ENCODE measurements around the gene FES. TPM values are rescaled to one million over a fixed set of nuclear protein-coding genes. Genes with fewer than 3 reads are reported as not detected.
"Not testable (repeated sequence)": the region's sequence is repeated elsewhere in the genome, so short reads cannot be mapped to it uniquely, and the experiment has no call there.

The FES gene
- total RNA-seq, 2 experiments from 2014 or later = 2.1 to 2.5 TPM

DNA sequence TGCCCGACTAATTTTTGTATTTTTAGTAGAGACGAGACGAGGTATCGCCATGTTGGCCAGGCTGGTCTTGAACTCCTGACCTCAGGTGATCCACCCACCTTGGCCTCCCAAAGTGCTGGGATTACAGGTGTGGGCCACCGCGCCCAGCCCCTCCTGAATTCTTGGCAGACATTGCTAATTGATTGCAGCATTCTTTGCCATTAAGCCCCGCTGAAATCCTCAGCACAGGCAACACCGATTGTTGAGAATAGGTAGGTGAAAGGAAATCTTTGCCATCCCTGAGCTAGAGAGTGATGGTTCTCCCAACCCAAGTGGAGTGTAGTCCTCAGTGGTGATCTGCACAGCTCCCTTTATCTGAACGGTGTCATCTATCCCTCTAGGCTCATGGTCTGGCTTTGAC is 20.4 kb downstream of the FES start:
- Mint-ChIP-seq H3K36me3 (peaks cover 29% of the 10 kb centered on the region), H3K9me3 (no peaks in the 10 kb centered on the region), H3K27me3 (no peaks in the 10 kb centered on the region), H3K27ac (no peak overlapping the region), H3K4me1 (peaks cover 19% of the 10 kb centered on the region), H3K4me3 (peak overlapping the region; percentile 18)
- DNase-seq = no peak

DNA sequence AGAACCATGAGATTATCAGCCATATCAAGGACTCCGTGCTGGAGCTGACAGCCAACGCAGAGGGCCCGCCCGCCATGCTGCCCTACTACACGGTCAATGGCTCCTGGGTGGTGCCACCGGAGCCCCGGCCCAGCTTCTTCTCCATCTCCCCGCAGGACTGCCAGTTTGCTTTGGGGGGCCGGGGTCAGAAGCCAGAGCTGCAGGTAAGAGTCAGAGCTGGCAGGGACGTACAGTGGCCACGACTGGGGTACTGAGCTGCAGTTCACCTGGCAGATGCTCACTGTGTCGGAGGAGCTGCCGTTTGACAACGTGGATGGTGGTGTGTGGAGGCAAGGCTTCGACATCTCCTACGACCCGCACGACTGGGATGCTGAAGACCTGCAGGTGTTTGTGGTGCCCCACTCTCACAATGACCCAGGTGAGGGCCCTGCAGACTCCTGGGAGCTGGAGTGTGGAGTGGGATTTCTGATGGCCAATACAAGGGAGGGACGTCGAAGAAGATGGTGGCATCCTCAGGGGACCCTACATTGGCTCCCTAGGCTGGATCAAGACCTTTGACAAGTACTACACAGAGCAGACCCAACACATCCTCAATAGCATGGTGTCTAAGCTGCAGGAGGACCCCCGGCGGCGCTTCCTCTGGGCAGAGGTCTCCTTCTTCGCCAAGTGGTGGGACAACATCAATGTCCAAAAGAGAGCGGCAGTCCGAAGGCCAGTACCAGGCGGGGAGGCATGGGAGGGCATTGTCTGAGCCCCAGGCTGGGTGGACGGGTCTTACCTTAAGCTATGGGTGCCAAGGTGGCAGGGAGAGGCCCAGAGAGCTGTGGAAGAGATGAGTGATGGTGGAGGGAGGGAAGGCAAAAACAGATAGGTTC is 21.2 kb downstream of the FES start:
- peaks cover 29% of the 10 kb centered on the region for H3K36me3 Mint-ChIP-seq

DNA sequence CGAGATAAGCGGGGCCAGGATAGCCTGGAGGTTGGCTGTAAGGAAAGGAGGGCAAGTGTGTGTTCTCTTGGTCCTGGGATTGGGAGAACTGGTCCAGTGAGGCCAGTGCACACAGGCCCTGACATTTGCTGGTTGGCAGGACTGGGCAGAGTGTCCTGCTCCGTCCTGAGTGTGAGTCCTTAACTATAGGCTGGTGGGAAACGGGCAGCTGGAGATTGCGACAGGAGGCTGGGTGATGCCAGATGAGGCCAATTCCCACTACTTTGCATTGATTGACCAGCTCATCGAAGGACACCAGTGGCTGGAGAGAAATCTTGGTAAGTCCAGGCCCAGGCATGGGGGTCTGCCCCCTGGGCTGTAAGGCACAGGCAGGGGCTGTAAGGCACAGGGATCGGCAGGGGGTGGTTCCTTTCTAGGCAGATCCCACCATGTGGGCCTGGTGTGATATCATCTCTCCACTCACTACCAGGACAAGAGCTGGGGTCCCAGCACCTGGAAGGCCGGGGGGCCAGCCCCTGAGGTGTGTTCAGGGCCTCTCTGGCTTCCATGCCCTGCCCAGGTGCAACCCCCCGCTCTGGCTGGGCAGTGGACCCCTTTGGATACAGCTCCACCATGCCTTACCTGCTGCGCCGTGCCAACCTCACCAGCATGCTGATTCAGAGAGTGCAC is 22.0 kb downstream of the FES start:
- Mint-ChIP-seq H3K27ac (no peak overlapping the region), H3K4me3 (no peak overlapping the region)

More for the DNA sequence above, 21.2 kb downstream of the FES start:
- Mint-ChIP-seq H3K27me3 (no peaks in the 10 kb centered on the region), H3K4me1 (peaks cover 17% of the 10 kb centered on the region), H3K27ac (no peak overlapping the region), H3K9me3 (no peaks in the 10 kb centered on the region), H3K4me3 (no peak overlapping the region)
- DNase-seq = no peak

DNA sequence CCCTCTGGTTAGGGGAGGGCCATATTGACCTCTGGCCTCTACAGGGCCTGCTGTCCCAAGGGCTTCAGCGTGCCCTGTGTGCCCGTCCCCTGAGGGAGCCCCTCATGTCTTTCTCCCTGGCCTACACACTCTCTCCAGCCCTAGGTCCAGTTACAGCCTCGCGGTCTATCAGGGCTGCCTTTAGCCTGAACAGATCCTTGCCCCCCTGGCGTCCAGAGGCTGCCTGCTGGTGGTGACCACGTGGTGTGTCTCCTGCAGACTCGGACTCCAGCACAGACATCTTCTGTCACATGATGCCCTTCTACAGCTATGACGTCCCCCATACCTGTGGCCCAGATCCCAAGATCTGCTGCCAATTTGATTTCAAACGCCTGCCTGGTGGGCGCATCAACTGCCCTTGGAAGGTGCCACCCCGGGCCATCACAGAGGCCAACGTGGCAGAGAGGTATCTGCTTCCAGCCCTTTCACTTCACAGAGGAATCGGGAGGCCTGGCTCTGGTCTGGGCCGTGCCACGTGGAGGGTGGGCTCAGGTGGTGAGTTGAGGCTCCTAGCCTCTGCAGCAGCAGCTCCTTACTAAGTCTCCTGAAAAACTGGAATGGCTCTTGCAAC is 22.9 kb downstream of the FES start:
- no peak for DNase-seq
- no peaks in the 10 kb centered on the region for H3K9me3 Mint-ChIP-seq
- H3K36me3 Mint-ChIP-seq = peaks cover 29% of the 10 kb centered on the region
- no peak overlapping the region for H3K4me3 Mint-ChIP-seq
- peaks cover 6% of the 10 kb centered on the region for H3K4me1 Mint-ChIP-seq
- H3K27me3 Mint-ChIP-seq = no peaks in the 10 kb centered on the region
- H3K27ac Mint-ChIP-seq = no peak overlapping the region

More for the DNA sequence above, 22.0 kb downstream of the FES start:
- Mint-ChIP-seq H3K27me3 (no peaks in the 10 kb centered on the region), H3K9me3 (no peaks in the 10 kb centered on the region), H3K36me3 (peaks cover 29% of the 10 kb centered on the region), H3K4me1 (peaks cover 15% of the 10 kb centered on the region)
- DNase-seq = no peak

DNA sequence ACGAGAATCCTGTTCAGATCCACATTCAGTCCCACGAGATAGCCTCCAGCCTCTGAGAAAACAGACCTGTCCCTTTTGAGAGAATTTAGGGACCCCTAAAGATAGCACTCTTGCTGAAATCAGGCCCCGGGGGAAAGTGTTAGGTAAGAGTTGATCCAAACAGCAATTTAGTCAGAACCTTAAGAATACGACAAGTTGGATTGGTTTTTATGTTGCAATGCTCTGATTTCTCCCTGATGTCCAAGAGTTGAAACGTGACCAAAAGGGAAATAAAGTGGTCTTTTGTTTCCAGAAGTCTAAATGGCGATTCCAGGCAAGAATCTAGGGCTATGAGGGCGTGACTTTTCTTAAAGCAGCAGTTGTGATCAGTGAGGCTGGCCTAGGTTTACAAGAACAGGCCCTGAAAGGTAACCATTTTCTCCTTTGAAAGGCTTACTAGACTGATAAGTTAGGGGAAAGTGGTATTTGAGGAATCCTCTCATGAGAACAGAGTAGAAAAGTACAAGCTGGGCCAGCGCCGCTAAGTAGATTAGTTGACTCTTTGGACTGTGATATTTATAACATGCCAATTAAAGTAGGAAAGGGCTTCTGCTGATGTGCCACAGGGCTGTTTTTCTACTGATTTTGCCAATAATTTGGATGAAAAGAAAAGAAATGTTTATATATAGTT is 23.7 kb downstream of the FES start:
- no peak for DNase-seq
- Mint-ChIP-seq H3K4me3 (no peak overlapping the region), H3K4me1 (peaks cover 6% of the 10 kb centered on the region), H3K36me3 (peaks cover 29% of the 10 kb centered on the region), H3K27me3 (no peaks in the 10 kb centered on the region), H3K27ac (no peak overlapping the region), H3K9me3 (no peaks in the 10 kb centered on the region)

- not testable (repeated sequence) for H3K27me3 Mint-ChIP-seq, H3K27ac Mint-ChIP-seq, DNase-seq, H3K4me1 Mint-ChIP-seq, H3K9me3 Mint-ChIP-seq, H3K4me3 Mint-ChIP-seq
- peaks cover 29% of the 10 kb centered on the region for H3K36me3 Mint-ChIP-seq
These were observed 25.1 kb downstream of the FES start for GRCh38 chr15:90909449-90909848.

GRCh38 chr15:90909976-90910375 is 25.7 kb downstream of the FES start:
- Mint-ChIP-seq H3K4me1 (no peaks in the 10 kb centered on the region), H3K4me3 (no peak overlapping the region), H3K36me3 (peaks cover 27% of the 10 kb centered on the region), H3K27me3 (no peaks in the 10 kb centered on the region), H3K9me3 (no peaks in the 10 kb centered on the region), H3K27ac (no peak overlapping the region)
- no peak for DNase-seq

GRCh38 chr15:90910441-90911301 is 26.4 kb downstream of the FES start:
- no peaks in the 10 kb centered on the region for H3K9me3 Mint-ChIP-seq
- DNase-seq = no peak
- H3K27ac Mint-ChIP-seq = no peak overlapping the region
- H3K4me1 Mint-ChIP-seq = no peaks in the 10 kb centered on the region
- no peaks in the 10 kb centered on the region for H3K27me3 Mint-ChIP-seq
- H3K4me3 Mint-ChIP-seq = no peak overlapping the region
- peaks cover 20% of the 10 kb centered on the region for H3K36me3 Mint-ChIP-seq

GRCh38 chr15:90911302-90911623 is 27.0 kb downstream of the FES start:
- peaks cover 17% of the 10 kb centered on the region for H3K36me3 Mint-ChIP-seq
- no peak overlapping the region for H3K27ac Mint-ChIP-seq
- DNase-seq = no peak
- H3K9me3 Mint-ChIP-seq = no peaks in the 10 kb centered on the region
- H3K27me3 Mint-ChIP-seq = no peaks in the 10 kb centered on the region
- no peaks in the 10 kb centered on the region for H3K4me1 Mint-ChIP-seq
- no peak overlapping the region for H3K4me3 Mint-ChIP-seq

DNA sequence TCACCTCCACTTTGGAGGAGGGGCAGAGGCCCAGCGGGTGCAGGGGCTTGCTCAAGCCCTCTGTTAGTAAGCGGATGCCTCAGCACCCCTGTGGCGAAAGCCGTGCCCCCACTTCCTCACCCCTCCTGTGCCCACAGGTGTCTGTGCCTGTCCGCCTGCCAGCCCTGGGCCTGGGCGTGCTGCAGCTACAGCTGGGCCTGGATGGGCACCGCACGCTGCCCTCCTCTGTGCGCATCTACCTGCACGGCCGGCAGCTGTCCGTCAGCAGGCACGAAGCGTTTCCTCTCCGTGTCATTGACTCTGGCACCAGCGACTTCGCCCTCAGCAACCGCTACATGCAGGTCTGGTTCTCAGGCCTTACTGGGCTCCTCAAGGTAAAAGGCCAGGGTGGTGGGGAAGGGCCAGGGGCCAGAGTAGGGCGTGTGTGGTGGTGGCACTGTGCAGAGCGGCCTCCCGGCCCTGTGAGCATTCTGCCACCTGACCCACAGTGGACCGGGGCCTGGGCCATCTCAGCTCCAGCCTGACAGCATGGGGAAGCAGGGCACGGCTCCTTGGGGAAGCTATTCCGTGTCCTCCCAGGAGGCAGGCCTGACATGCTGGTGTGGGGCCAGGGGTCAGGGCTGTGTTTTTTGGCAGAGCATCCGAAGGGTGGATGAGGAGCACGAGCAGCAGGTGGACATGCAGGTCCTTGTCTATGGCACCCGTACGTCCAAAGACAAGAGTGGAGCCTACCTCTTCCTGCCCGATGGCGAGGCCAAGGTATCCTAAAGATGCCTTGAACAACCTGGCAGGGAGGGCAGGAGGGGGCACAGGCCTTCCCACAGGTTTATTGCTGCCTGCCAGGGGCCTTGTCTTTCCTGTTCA is 27.8 kb downstream of the FES start:
- no peaks in the 10 kb centered on the region for H3K4me1 Mint-ChIP-seq
- no peak for DNase-seq
- no peaks in the 10 kb centered on the region for H3K9me3 Mint-ChIP-seq
- H3K4me3 Mint-ChIP-seq = no peak overlapping the region
- peaks cover 11% of the 10 kb centered on the region for H3K36me3 Mint-ChIP-seq
- H3K27ac Mint-ChIP-seq = no peak overlapping the region
- H3K27me3 Mint-ChIP-seq = no peaks in the 10 kb centered on the region

GRCh38 chr15:90912770-90913075 is 28.4 kb downstream of the FES start:
- H3K4me1 Mint-ChIP-seq = no peaks in the 10 kb centered on the region
- H3K27ac Mint-ChIP-seq = no peak overlapping the region
- no peak for DNase-seq
- peaks cover 9% of the 10 kb centered on the region for H3K36me3 Mint-ChIP-seq
- H3K9me3 Mint-ChIP-seq = no peaks in the 10 kb centered on the region
- no peak overlapping the region for H3K4me3 Mint-ChIP-seq
- H3K27me3 Mint-ChIP-seq = no peaks in the 10 kb centered on the region

DNA sequence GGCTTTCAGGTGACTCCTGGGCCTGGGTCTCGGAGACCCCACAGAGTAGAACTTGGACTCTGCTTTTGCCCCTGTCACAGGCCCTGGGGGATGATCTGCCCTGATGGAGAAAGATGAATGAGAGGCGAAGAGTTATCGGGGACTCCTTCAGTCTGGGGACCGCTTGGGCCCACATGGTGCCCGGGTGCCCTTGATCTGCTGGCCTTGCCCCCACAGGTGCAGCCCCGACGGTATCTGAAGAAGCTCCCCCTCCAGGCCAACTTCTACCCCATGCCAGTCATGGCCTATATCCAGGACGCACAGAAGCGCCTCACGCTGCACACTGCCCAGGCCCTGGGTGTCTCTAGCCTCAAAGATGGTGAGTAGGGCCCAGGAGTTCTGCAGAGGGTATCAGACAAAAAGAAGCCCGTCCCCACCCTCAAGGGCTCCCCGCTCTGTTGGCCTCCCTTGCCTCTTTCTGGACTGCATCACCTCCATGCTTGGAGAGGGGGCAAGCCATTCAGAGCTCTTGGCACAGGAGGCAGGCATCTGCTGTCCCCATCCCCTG is 29.2 kb downstream of the FES start:
- Mint-ChIP-seq H3K27ac (no peak overlapping the region), H3K36me3 (peaks cover 11% of the 10 kb centered on the region), H3K4me1 (no peaks in the 10 kb centered on the region), H3K4me3 (no peak overlapping the region), H3K9me3 (no peaks in the 10 kb centered on the region), H3K27me3 (no peaks in the 10 kb centered on the region)
- no peak for DNase-seq

DNA sequence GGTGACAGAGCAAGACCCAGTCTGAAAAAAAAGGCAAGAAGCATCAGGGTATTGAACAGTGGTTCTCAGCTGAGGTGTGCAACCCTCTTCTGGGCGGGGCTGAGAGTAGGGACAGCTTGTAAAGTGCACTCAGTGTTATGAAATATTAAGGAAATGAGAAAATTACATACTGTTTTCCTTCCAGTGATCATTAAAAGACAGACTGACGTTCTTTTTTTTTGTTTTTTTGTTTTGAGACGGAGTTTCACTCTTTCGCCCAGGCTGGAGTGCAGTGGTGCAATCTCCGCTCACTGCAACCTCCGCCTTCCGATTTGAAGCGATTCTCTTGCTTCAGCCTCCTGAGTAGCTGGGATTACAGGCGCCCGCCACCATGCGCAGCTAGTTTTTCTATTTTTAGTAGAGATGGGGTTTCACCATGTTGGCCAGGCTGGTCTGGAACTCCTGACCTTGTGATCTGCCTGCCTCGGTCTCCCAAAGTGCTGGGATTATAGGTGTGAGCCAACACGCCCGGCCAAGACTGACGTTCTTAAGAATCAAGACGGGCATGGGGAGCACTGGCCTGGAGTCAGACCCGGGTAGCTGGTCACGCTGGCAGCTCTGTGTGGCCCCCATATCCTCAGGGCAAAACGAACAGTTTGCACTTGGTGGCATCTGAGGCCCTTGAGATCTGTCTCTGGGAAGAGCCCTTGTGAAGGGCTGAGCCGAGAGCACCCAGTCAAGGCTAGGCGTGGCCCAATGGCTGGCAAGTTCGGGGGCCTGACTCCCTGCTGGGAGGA is 30.2 kb downstream of the FES start:
- Mint-ChIP-seq H3K36me3 (peaks cover 9% of the 10 kb centered on the region), H3K9me3 (no peaks in the 10 kb centered on the region), H3K4me1 (no peaks in the 10 kb centered on the region), H3K4me3 (no peak overlapping the region), H3K27me3 (no peaks in the 10 kb centered on the region), H3K27ac (no peak overlapping the region)
- DNase-seq = no peak
